ENCODE results near the gene AGXT. TPM values are rescaled to one million over a fixed set of nuclear protein-coding genes. Genes with fewer than 3 reads are reported as not detected.

Gene AGXT
- total RNA-seq, 1 experiment from 2014 or later = not detected

DNA sequence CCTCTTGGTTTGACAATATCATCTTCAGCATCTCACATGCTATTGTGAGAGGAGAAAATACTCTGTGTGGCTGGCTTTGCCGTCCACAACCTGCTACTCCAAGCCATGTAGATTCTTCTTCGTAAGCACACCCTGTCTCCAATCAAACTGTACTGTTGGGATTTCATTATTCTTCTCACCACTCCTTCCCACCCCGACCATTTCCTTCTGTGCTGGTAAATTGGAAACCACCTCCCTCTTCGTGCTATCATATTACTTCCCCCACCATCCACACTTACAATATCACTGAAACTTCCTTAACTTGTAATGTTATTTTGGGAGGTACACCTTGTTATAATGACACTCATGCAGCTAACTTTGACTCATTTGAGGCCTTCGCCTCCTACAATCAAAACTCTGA lies 3.2 kb upstream of the AGXT start:
- no peak for DNase-seq (ENCODE audit: extremely low read depth, low read depth)

DNA sequence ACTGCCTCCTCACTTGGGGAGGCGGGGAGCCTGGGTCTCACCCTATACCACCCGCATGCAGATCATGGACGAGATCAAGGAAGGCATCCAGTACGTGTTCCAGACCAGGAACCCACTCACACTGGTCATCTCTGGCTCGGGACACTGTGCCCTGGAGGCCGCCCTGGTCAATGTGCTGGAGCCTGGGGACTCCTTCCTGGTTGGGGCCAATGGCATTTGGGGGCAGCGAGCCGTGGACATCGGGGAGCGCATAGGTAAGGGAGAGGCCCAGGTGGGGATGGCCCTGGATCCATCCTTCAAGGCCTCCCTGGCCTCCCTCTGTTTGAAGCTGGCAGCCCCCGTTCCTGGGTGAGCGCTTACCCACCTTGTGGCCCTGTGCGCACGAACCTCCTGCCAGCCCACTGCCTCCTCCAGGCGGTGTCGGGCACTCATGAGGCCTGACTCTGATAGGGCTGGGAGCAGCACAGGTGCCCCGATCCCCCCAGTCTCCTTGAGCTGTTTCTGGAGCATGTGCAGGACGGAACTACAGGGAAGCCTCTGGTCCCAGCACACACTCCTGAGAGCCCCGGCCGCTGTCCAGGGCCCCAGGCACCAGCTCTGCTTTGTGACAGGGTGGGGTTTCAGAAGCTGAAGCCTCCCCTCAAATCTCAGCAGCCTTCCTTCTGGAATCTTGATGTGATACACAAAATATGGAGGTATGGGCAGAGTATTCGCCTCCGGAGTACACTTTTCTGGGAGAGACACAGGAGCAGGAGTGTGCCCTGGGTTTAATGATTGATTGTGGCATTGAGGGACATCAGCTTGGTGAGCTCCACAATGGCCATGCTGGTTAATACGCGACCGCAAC lies 708 bp downstream of the AGXT start:
- no peak for DNase-seq (ENCODE audit: extremely low read depth, low read depth)

DNA sequence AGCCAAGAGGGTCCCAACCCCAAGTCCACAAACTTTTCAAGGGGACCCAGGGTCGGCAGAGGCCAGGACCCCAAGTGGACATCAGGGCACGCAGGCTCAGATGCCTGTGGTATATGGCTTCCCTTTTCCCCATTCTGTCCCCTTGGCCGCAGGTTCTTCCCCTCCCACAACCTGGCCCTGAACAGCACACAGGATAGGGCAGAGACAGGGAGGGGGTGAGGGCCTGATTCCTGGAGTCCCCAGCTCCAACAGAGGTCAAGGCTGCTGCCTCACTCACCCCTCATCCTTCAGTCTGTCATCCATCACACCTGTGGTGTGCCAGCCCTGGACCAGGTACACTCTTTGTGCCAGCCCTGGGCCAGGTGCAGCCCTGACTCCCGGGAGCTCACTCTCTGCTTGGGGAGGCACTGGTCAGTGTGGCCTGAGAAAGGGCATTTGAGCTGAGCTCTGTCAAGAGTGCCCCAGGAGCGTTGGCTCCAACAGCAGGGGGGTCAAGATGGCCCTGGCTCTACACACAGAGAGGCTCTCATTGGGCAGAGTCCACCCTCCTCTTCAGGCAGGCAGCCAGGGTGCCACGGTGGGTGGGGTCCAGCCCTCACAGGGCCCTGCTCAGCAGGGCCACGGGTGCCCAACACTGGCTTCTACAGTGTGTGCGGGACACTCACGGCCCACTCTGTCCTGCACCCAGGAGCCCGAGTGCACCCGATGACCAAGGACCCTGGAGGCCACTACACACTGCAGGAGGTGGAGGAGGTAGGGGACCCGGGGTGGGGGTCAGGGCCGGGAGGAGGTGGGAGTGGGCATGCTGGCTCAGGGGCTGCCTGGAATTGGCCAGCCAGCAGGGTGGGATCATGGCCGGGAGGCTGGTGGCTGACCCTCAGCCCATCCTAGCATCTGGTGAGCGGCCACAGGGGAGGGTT lies 1.6 kb downstream of the AGXT start:
- no peak for DNase-seq (ENCODE audit: extremely low read depth, low read depth)

DNA sequence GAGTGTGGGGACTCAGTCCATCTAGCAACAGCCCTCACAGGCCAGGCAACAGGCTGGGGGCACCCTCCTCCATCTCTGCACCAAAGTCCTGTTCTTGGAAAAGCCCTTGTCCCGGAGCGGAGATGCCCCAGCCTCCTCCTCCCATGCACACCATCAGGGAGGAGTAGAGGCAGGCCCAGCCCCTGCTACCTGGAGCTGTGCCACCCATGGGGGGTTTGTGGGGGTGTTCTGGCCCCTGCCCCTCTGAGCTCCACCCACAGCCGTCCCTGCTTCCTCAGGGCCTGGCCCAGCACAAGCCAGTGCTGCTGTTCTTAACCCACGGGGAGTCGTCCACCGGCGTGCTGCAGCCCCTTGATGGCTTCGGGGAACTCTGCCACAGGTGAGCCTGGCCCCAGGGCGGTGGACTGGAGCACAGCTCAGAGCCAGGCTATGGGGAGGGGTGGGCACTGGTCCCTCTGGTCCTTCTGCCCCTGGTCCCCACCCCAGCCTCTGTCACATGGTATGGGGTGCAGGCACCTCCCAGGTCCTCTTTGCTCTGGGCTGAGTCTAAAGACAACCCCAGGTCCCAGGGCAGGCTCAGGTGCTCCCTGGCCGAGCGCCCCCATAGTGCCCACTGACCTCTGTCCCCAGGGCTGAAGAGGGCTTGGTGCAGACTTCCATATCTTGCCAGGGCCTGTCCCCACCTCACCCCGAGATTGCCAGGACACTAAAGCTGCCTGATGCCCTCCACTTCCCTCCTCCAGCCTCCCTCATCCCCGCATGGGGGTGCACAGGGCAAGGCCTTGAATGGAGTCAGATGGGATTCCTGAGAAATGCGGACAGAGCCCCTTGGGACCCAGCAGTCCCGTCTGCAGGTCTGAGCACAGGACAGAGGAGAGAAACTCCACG lies 2.7 kb downstream of the AGXT start:
- no peak for DNase-seq (ENCODE audit: extremely low read depth, low read depth)

DNA sequence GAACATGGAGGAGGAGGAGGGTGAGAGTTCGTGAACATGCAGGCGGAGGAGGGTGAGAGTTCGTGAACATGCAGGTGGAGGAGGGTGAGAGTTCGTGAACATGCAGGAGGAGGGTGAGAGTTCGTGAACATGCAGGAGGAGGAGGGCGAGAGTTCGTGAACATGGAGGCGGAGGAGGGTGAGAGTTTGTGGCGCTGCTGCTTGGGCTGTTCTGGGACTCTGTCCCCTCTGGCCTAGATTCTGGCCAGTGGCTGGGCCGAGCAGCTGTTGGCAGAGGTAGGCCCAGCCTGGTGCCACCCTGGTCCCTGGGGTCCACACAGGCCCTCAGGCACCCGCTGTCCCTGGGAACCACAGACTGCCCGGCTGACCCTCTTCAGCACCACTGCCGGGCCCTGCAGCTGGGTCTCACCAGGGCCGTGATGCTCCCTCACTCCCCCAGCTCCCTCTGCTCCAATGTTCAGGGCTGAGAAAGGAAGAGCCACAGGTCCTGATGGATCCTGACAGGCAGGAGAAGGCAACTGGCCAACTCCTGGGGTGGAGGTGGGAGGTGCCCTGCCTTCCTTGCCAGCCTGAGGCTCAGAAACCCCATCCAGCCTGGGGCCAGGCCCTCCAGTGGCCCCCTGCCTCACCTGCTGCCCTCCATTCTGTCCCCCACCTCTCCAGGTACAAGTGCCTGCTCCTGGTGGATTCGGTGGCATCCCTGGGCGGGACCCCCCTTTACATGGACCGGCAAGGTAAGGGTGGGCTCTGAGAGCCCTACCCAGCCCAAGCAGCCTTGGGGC lies 3.9 kb downstream of the AGXT start:
- DNase-seq (ENCODE audit: extremely low read depth, low read depth) = no peak

DNA sequence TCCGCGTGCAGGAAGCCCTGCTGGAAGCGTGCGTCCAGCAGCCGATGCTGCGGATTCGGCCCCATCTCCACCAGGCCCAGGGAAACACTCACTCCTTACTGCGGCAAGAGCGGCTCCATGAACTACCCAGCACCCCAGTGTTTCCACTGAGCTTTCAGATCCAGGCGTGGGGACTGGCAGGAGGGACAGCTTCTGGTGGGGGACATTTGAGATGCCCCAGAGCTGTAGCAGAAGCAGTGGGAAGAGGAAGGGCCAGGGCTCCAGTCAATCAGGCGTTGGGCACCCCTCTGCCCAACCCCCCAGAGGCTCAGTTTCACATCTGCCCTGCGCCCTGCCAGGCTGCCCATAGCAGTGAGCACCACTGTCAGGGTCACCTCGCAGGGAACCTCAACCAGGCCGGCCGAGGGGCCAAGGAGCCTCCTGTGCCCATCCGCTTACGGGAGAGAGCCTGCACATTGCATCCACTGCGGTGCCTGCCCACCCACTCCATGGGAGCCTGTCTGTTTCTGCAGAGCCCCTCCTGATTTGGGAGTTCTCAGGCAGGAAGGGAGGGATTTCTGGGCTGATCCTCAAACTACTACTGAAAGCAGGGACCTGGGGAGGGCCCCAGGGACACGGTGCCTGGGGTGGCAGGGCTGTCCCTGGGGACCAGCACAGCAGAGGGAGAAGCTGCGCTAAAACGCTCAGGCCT lies 4.6 kb downstream of the AGXT start:
- no peak for DNase-seq (ENCODE audit: extremely low read depth, low read depth)

DNA sequence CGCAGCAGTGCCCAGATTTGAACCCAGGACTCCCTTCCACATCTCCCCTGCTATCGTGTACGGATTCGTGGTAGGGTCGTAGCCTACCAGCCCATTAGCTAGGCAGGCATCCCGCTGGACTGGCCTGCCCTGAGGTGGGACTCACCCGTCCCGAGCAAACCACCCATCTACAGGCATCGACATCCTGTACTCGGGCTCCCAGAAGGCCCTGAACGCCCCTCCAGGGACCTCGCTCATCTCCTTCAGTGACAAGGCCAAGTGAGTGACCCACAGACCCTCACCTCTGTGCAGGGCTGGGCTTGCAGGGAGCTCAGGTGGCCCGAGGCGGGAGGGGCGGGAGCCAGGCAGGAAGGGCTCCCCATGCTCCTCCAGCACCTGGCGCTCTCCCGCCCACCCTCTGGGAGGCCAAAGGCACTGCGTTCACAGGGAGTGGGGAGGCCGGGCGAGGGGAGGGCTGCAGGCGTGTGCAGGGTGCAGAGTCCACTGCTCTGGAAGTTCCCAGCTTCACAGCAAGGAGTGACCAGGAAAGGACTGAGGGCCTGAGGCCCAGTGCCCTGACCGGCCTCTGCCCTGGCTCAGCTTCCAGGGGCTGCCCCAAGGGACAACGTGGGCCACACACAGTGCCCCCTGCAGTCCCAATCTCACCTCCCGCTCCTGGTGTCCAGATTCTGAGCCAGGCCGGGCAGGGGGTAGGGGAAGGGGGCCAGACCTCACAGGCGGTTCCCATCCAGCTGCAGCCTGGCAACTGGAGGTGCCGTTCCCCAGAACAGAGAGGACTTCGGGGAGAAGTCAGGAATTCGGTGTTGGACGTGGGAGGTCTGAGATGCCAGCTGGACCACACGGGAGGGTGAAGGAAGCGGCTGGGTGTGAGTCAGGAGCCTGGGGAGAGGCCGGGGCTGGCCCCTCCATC lies 5.4 kb downstream of the AGXT start:
- no peak for DNase-seq (ENCODE audit: extremely low read depth, low read depth)

DNA sequence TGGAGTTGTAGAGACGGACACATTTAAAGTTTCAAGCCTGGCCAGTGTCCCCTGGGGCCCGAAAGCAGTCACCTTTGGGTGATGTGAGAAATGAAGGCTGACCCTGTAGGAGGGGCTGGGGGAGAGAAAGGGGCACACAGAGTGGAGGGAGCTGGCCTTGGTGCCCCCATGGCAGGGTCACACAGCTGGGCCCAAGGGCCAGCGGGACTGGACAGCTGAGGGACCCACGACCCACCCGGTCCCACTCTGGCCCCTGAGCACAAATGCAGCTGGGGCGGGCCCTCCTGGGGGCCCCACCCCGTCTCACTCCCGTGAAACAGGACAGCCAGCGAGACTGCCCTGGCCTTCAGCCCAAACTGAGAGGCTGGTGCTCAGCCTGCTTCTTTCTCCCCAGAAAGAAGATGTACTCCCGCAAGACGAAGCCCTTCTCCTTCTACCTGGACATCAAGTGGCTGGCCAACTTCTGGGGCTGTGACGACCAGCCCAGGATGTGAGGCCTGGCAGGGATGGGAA lies 6.1 kb downstream of the AGXT start:
- DNase-seq (ENCODE audit: extremely low read depth, low read depth) = no peak

DNA sequence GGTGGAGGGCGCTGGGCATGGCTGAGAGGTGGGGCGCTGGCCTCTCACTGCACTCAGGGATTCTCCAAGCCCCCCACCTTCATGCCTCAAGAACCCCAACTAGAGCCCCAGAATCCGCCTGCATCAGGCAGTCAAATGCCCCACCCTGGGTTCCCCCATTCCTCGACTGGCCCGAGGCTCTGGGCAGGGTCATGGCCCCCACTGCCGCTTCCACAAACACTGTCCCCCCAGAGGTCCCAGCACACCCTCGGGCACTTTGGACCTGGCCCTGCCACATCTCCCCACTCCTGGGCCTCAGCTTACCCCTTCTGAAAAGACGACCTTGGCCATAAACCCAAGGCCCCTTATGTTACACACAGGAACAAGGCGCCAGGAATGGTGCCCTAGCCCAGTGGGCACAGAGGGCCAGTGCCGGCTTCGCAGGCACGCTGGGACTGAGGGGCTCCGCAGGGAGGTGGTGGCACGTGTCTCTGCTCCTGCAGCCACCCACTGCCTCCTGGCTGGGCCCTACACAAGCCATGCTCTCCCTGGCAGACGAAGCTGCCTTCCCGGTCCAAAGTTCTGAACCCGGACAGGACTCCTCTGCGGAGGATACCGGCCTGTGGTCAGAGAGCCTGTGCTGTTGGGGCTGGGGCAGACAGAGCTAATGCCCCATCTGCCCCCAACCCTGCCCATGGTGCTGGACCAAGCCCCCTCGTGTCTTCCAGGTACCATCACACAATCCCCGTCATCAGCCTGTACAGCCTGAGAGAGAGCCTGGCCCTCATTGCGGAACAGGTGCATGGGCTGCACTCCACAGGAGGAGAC lies 6.8 kb downstream of the AGXT start:
- DNase-seq (ENCODE audit: extremely low read depth, low read depth) = no peak

DNA sequence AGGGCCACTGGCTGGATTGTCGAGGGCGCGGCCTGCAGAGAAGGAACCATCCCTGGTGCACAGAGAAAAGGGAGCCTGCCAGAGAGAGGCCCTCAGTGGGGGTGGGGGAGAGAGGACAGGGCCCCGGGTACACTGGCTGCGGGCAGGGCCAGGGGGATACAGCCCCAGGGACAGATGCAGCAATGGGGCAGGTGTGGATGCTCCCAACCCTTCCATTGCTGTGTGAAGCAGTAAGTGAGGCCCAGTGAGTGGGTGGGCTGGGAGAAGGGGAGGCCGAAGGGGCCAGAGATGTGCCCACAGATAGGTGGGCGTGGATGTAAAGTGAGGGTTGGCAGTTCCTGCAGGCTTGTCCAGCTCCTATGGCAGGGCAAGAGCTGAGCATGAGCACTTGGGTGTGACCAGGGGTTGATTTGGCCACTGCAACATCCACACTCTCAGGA lies 7.4 kb downstream of the AGXT start:
- no peak for DNase-seq (ENCODE audit: extremely low read depth, low read depth)

DNA sequence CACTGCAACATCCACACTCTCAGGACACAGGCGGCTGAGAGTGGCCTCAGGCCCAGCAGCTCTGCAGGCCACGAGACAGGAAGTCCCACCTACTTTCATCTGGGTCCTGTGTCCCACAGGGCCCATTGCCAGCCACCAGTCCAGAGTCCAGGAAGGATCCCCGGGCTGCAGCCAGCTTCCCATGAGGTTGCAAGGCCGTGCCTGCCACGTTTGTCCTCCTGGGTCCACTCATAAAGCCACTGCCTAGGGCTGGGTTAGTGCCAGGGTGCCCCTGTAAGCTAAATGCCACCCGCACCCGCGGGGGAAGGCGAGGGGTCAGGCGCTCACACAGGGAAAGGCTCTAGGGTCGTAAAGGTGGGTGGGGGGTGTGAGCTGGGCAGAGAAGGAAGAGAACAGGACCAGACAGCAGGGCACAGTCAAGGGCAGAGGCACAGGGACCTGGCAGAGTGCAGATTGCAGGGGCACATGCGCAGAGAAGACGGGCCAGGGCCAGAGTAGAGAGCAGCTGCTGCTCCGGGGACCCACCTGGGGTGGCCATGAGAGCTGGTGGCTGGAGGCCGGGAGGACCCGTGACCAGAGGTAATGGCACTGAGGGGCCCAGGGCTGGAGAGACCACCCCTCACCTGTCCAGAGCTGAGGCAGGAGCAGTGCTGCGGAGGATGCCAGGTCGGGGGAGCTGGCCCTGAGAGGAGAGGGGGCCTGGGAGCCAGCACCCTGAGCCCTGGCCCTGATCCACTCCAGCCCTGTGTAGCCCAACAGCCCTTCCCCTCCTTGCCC lies 8.0 kb downstream of the AGXT start:
- DNase-seq (ENCODE audit: extremely low read depth, low read depth) = no peak

DNA sequence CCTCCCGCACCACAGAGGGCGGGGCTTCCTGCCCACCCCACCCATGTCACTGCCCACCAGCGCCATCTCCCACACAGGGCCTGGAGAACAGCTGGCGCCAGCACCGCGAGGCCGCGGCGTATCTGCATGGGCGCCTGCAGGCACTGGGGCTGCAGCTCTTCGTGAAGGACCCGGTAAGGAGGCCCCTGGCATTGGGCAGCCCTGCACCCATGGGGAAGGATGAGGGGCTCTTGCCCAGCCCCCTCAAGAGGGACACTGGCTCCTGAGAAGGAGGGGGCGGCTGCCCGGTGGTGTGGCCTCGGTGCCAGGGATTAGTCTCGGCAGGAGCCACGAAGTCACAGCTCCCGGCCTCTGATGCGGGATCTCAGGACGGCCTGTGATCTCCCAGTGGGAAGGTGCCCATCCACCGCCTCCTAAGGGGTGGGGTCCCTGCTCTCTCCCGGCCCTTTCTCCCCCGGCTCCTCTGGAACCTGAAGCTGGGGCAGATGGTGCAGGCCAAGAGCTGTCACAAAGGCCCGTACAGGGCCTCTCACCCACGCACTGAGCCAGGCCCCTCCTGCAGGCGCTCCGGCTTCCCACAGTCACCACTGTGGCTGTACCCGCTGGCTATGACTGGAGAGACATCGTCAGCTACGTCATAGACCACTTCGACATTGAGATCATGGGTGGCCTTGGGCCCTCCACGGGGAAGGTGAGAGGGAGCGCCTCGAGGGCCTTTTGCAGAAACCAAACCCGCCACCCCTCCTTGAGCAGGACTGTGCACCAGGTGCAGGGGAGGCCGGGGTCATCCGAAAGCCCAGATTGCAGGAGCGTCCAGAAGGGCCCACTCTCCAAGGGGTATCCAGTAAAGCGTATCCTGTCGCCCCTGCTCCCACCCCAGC lies 9.1 kb downstream of the AGXT start:
- no peak for DNase-seq (ENCODE audit: extremely low read depth, low read depth)

DNA sequence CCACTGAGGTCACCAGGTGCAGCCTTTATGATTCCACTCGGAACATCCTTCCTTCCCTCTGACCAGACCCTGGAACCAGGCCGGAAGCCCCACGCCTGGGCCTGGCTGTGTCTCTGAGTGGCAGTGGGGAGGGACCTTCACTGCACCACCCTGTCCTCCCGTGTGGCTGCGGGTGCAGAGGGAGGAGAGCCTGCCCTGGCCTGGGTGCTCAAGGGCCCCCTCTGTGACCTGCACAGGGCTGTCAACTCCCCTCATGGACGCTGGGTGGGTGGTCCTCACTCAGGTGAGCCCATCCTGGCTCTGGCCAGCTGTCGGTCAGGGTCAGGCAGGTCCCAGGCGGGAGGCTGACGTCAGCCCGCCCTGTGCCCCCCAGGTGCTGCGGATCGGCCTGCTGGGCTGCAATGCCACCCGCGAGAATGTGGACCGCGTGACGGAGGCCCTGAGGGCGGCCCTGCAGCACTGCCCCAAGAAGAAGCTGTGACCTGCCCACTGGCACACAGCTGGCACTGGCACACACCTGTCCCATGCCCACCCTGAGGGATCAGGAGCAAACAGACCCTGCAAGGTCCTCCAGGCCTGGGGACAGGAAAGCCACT lies 9.8 kb downstream of the AGXT start:
- DNase-seq (ENCODE audit: extremely low read depth, low read depth) = no peak

DNA sequence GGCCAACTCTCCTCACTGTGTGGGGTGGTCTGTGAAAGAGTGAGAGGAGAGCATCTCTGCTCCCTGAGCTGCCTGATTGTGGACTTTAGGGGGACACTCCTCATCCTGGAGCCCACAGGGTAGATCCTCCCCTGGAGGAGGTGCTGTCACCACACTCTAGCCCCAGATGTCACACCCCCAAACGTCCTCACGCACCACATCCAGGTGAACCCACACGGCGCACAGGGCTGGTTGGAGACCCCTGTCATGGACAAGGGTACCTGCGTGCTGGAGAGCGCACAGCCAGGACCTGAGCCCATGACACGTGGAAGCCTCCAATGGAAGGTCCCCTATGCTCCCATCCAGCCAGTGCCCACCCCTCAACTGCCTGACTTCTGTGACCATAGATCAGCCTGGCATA lies 10.5 kb downstream of the AGXT start:
- no peak for DNase-seq (ENCODE audit: extremely low read depth, low read depth)

DNA sequence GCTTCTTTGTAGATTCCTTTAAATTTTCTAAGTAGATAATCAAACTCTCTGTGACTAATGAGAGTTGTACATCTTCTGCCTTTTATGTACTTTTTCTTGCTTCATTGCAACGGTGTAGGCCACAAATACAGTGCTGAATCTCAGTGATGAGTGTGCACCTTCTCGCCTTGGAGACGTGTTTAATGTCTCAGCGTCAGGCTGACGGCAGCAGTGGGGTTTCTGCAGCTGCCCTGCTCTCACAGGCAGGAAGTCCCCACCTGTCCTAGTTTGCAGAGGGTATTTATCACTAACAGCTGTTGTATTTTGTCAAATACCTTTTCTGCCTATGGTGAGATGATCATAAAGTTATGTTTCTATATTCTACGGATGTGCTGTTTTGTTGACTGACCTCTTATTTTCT lies 13.3 kb downstream of the AGXT start:
- DNase-seq (ENCODE audit: extremely low read depth, low read depth) = no peak
